GM12891 (cell line): ENCODE data around the gene GOLGA1.
A peak's percentile ranks its signal among the peaks of the same experiment; 100 is the strongest.
"Not testable (repeated sequence)": the region's sequence is repeated elsewhere in the genome, so short reads cannot be mapped to it uniquely, and the experiment has no call there.

Experiments used
- DNase-seq: peaks from one replicate; pipeline ENCODE4 v3.0.0; 2011; ENCODE audit warnings: low spot score; ENCODE audit not compliant: insufficient read length
- FAIRE-seq: peaks from 2 replicates; lab custom pipeline; 2011; peaks lifted over from hg19 to GRCh38; lab: Jason Lieb, UNC
- PAX5 ChIP-seq: IDR thresholded peaks from 2 replicates; pipeline ENCODE4 v1.6.1; 2011; ENCODE audit warnings: low read length, moderate library complexity, mild to moderate bottlenecking; ENCODE audit not compliant: insufficient read depth, severe bottlenecking
- POLR2A ChIP-seq: IDR thresholded peaks from 2 replicates; pipeline ENCODE4 v1.6.1; 2011; ENCODE audit warnings: low read depth, low read length, control low read depth
- POLR2AphosphoS5 ChIP-seq: IDR thresholded peaks from 2 replicates; pipeline ENCODE4 v1.6.1; 2011; ENCODE audit warnings: low read depth, low read length, control low read depth
- POU2F2 ChIP-seq: IDR thresholded peaks from 2 replicates; pipeline ENCODE4 v1.6.1; 2011; ENCODE audit warnings: low read depth, mild to moderate bottlenecking, control low read depth, low read length, moderate library complexity
- SPI1 ChIP-seq: IDR thresholded peaks from 2 replicates; pipeline ENCODE4 v1.6.1; 2011; ENCODE audit warnings: low read depth, low read length, control low read depth
- TAF1 ChIP-seq: IDR thresholded peaks from 2 replicates; pipeline ENCODE4 v1.6.1; 2011; ENCODE audit warnings: low read depth, low read length, control low read depth

Gene GOLGA1

DNA sequence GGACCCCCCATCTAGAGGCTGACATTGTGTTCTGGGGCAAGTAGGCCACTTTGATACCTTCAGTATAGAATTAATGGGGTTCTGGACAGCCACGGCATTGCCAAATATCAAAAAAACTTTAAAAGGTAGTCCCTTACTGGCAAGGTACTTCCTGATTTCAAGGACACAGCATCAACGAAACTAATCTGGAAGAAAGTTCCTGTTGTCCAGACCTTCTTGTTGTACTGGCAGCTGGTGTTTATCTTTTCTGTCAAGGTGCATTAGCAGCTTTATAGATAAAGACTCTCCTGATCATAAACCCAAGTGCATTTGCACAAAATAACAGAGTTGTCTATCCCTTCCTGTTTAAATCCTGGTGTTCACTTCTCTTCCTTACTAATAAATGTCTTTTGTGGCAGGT, 23.7 kb upstream of the GOLGA1 start:
- TF ChIP-seq SPI1 (no peak), POU2F2 (no peak), TAF1 (no peak), POLR2AphosphoS5 (no peak), PAX5 (no peak), POLR2A (no peak)
- FAIRE-seq, result no peak

DNA sequence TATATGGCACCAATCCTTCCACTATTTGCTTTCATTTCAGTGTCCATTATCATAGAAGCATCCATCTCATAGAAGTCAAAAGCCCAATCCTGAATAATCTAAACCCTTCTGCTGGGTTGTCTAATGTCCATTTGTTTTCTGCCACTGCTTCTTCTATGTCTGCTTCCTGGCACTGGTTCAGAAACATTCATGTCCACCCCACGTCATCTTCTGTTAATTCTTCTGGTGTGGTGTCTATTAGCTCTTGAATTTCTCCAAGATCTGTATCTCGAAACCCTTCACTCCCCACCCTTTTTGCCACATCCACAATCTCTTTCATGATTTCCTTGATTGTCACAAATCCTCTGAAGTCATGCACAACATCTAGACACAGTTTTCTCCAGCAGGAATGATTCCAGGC, 23.2 kb upstream of the GOLGA1 start:
- TF ChIP-seq POLR2A (no peak), SPI1 (no peak), POU2F2 (no peak), POLR2AphosphoS5 (no peak), TAF1 (no peak), PAX5 (no peak)
- FAIRE-seq (no peak), DNase-seq (no peak)

More for the DNA sequence above, 23.7 kb upstream of the GOLGA1 start:
- no peak for DNase-seq

DNA sequence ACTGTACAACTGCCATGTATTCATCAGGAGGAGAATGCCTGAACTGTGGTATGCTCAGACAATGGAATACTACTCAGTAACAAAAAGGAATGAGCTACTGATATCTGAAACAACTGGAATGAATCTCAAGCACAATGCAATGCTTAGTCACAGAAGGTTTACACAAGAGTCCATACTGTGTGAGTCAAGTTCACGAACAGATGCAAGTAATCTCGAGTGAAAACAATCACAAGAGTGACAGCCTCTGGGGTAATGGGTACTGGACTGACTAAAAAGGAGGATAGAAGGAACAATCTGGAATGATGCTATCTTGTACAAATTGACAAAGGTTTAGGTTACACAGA, 19.5 kb upstream of the GOLGA1 start:
- TF ChIP-seq POLR2AphosphoS5 (no peak), POLR2A (no peak), TAF1 (no peak), SPI1 (no peak), PAX5 (no peak), POU2F2 (no peak)
- no peak for DNase-seq
- FAIRE-seq, result no peak

DNA sequence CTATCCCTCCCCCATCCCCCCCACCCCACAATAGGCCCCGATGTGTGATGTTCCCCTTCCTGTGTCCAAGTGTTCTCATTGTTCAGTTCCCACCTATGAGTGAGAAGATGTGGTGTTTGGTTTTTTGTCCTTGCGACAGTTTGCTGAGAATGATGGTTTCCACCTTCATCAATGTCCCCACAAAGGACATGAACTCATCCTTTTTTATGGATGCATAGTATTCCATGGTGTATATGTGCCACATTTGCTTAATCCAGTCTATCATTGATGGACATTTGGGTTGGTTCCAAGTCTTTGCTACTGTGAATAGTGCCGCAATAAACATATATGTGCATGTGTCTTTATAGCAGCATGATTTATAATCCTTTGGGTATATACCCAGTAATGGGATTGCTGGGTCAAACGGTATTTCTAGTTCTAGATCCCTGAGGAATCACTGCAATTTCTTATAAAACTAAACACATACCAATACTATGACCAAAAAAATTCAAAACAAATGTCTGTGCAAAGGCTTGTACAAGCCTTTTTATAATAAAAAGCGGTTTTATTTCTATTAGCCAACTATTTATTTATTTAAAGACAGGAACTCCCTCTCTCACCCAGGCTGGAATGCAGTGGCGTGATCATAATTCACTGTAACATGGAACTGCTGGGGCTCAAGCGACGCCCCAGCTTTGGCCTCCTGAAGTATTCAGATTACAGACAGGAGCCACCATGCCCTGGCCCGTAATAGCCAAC, 19.0 kb upstream of the GOLGA1 start:
- FAIRE-seq, DNase-seq: not testable (repeated sequence)

DNA sequence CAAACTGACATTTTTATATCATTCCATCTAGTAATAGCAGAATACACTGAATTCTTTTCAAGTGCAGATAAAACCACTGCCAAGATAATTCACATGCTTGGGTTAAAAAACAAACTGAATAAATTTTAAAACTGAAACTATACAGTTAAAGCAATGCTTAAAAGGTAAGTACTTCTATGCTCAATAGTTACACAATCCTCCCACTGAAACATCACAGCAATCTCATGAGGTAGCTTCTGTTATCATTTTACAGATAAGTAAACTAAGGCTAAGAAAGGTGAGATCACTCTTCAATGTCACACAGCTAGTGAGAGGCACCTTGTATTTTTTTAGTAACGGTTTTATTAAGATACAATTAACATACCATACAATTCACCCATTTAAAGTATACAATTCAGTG, 13.4 kb upstream of the GOLGA1 start:
- no peak for FAIRE-seq
- TF ChIP-seq POLR2AphosphoS5 (no peak), TAF1 (no peak), POLR2A (no peak), PAX5 (no peak), POU2F2 (no peak), SPI1 (no peak)
- DNase-seq, result no peak

DNA sequence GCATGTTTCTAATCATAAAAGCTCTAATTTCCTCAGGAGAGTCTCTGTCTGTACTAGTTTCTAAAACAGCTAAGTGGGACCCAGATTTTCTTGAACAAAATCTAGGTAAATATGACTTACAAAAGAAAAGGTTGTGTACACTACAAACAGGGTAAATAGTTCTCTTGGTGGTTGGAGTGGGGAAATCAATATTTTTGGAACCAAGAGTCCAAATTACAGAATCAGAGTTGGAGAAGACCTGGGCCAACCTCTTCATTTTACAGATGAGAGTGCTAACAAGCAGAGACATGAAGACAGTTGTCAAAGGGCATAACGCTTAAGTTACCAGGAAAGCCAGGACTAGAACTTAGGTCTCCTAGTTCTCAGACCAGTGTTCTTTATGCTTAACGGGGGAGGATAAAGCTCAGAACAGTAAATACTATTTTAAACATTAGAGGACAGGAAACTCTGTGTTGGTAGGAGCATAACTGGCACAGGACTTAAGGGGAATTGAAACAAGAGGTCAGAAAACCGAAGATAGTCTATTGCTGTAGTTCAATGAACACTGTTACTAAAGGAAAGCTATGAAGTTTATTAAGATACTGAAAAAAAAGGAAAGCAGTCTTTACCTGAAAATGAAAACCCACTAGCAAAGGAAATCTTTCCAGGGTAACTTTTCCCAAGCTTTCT, 9.3 kb upstream of the GOLGA1 start:
- FAIRE-seq (peak; percentile 74), DNase-seq (no peak)
- TF ChIP-seq TAF1, result no peak
- TF ChIP-seq POU2F2, result no peak
- peak; percentile 75 for TF ChIP-seq SPI1
- TF ChIP-seq POLR2AphosphoS5, result no peak
- no peak for TF ChIP-seq POLR2A
- no peak for TF ChIP-seq PAX5

DNA sequence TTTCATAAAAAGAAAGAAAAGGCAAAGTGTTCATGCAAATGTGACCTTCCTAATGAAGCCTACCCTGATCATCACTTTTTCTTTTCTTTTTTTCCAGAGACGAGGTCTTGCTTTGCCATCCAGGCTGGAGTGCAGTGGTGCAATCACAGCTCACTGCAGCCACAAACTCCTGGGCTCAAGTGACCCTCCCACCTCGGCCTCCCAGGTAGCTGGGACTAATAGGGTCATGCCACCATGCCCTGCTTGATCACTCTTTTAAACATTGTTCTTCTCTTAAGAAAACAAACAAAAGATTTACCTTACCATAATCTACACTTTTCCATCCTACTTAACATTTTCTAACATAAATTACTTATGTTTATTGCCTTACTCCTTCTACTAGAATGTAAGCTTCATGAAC, 8.5 kb upstream of the GOLGA1 start:
- TF ChIP-seq PAX5, result no peak
- no peak for FAIRE-seq
- no peak for DNase-seq

DNA sequence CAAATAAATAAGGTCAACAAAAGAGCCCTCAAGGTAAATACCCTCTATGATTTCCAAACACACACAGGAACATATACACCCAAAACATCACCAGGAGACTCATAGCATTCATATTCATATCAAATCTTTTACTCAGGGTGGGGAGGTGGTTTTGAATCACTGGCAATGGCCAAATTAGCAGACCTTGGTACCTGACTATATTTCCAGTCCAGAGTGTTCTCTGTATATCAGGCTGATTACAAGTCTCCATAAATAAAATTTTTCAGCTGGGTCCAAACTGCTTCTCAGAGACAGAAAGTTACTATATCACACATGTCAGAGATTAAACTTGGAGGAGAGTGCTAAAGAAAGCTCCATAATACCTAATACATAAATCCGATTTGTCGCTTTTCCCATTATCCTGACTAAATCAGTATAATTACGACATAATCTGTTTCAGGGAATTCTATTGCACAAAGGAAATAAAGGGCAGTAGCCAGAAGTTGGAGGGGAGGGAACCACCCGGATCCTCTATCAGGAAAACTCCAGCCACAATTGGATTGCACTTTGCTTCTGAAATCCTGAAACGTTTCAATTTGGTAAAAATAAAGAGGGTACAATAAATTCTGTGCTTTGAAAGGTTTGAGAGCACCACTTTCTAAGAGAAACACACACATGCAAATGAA, 7.0 kb upstream of the GOLGA1 start:
- TF ChIP-seq PAX5 (no peak), POU2F2 (no peak), POLR2AphosphoS5 (no peak), POLR2A (no peak), TAF1 (no peak), SPI1 (no peak)
- DNase-seq (no peak), FAIRE-seq (no peak)

DNA sequence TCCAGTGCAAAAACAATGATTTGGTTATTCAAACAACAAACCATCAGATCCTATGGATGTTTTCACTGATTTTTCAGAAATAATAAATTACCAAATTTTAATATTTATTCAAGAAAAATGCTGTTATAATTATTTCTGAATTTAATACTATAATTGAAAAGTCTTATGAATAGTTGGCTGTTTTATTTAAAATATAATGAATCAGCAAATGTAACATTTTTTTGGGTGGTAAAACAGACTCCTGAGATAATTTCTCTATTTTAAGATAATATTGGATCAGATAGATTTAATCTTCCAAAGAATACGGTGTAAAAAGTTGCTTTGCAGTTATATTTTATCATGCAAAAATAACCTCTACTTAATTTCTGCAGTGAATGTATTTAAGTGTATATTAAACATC, 5.3 kb upstream of the GOLGA1 start:
- DNase-seq (no peak), FAIRE-seq (no peak)
- TF ChIP-seq POLR2A, result no peak
- TF ChIP-seq POLR2AphosphoS5, result no peak
- TF ChIP-seq PAX5, result no peak
- no peak for TF ChIP-seq SPI1
- no peak for TF ChIP-seq TAF1
- no peak for TF ChIP-seq POU2F2
